GM18868 (cell line): ENCODE data around the gene IMMP2L.

Experiments used
- ATAC-seq: cut with Tn5 transposase; IDR thresholded peaks from one replicate; pipeline ENCODE4 v1.9.1; 2021; ENCODE audit warnings: mild to moderate bottlenecking, moderate library complexity; ENCODE audit not compliant: unreplicated experiment

Gene IMMP2L

GRCh38 chr7:111174510-111174909, 387.8 kb downstream of the IMMP2L start:
- ATAC-seq: no peak

GRCh38 chr7:111173990-111174389, 388.3 kb downstream of the IMMP2L start:
- ATAC-seq: peak; percentile 56

GRCh38 chr7:111173528-111173927, 388.8 kb downstream of the IMMP2L start:
- ATAC-seq: no peak

- ATAC-seq: no peak
These were observed 389.6 kb downstream of the IMMP2L start for GRCh38 chr7:111172564-111173257.

- ATAC-seq: no peak
These were observed 394.1 kb downstream of the IMMP2L start for GRCh38 chr7:111168182-111168581.

GRCh38 chr7:111164442-111164841, 397.9 kb downstream of the IMMP2L start:
- no peak for ATAC-seq

GRCh38 chr7:111162692-111163091, 399.6 kb downstream of the IMMP2L start:
- no peak for ATAC-seq

- no peak for ATAC-seq
These were observed 402.0 kb downstream of the IMMP2L start for GRCh38 chr7:111160297-111160696.

GRCh38 chr7:111159426-111159825, 402.9 kb downstream of the IMMP2L start:
- no peak for ATAC-seq

- ATAC-seq: no peak
These were observed 411.6 kb downstream of the IMMP2L start for GRCh38 chr7:111150709-111151108.

GRCh38 chr7:111147708-111148533, 414.4 kb downstream of the IMMP2L start:
- ATAC-seq: peak; percentile 66

GRCh38 chr7:111146136-111146535, 416.2 kb downstream of the IMMP2L start:
- ATAC-seq: no peak

- no peak for ATAC-seq
These were observed 416.8 kb downstream of the IMMP2L start for GRCh38 chr7:111145472-111145871.

GRCh38 chr7:111140091-111140865, 422.0 kb downstream of the IMMP2L start:
- no peak for ATAC-seq

GRCh38 chr7:111138586-111138985, 423.7 kb downstream of the IMMP2L start:
- no peak for ATAC-seq

GRCh38 chr7:111138193-111138569, 424.1 kb downstream of the IMMP2L start:
- ATAC-seq: peak; percentile 97

- peak; percentile 80 for ATAC-seq
These were observed 424.7 kb downstream of the IMMP2L start for GRCh38 chr7:111137296-111138192.

- ATAC-seq: no peak
These were observed 429.5 kb downstream of the IMMP2L start for GRCh38 chr7:111132833-111133232.

- ATAC-seq: no peak
These were observed 432.9 kb downstream of the IMMP2L start for GRCh38 chr7:111129435-111129834.

- ATAC-seq: no peak
These were observed 435.3 kb downstream of the IMMP2L start for GRCh38 chr7:111126987-111127386.
